Activated naive CD8-positive, alpha-beta T cell treated with anti-CD3 and anti-CD28 coated beads, Interleukin-2, amount 10 ng/mL, durations not matched to agents 7 days and 5 days (primary cell): ENCODE measurements around the gene PTPRN2. TPM values are rescaled to one million over a fixed set of nuclear protein-coding genes. Genes with fewer than 3 reads are reported as not detected.

ENCODE experiments used
- ATAC-seq: fragments of 150-1000 bp; cut with Tn5 transposase; one replicate; pipeline ENCODE4 v1.10.0; 2021; ENCODE audit warnings: low read depth, moderate library complexity
- POLR2A ChIA-PET: fragments of 350-600 bp; sonication (Branson Sonifier 250); formaldehyde crosslinking; loops from one replicate; lab custom pipeline; 2021; ENCODE audit warnings: antibody characterized with exemption; lab: Charles Lee
- DNase-seq: peaks from one replicate; pipeline ENCODE4 v3.0.0; 2021
- H3K27ac Mint-ChIP-seq: one replicate; pipeline ENCODE4 v1.8.0; 2022; ENCODE audit warnings: mild to moderate bottlenecking, mixed read lengths
- H3K27me3 Mint-ChIP-seq: one replicate; pipeline ENCODE4 v1.8.0; 2022; ENCODE audit warnings: mild to moderate bottlenecking, moderate library complexity, mixed read lengths
- H3K36me3 Mint-ChIP-seq: one replicate; pipeline ENCODE4 v1.8.0; 2021; ENCODE audit warnings: mild to moderate bottlenecking, mixed read lengths
- H3K4me1 Mint-ChIP-seq: one replicate; pipeline ENCODE4 v1.8.0; 2021; ENCODE audit warnings: mixed read lengths
- H3K4me3 Mint-ChIP-seq: one replicate; pipeline ENCODE4 v1.8.0; 2022; ENCODE audit warnings: mild to moderate bottlenecking, moderate library complexity, mixed read lengths
- H3K9me3 Mint-ChIP-seq: one replicate; pipeline ENCODE4 v1.8.0; 2021; ENCODE audit warnings: mixed read lengths
- total RNA-seq, 2 experiments: library from RNA; stranded (reverse); gene quantifications; one replicate each; pipeline ENCODE4 v1.2.3, GENCODE V29; 2021

The PTPRN2 gene
- total RNA-seq, 2 experiments from 2014 or later = 4.5 to 4.9 TPM

DNA sequence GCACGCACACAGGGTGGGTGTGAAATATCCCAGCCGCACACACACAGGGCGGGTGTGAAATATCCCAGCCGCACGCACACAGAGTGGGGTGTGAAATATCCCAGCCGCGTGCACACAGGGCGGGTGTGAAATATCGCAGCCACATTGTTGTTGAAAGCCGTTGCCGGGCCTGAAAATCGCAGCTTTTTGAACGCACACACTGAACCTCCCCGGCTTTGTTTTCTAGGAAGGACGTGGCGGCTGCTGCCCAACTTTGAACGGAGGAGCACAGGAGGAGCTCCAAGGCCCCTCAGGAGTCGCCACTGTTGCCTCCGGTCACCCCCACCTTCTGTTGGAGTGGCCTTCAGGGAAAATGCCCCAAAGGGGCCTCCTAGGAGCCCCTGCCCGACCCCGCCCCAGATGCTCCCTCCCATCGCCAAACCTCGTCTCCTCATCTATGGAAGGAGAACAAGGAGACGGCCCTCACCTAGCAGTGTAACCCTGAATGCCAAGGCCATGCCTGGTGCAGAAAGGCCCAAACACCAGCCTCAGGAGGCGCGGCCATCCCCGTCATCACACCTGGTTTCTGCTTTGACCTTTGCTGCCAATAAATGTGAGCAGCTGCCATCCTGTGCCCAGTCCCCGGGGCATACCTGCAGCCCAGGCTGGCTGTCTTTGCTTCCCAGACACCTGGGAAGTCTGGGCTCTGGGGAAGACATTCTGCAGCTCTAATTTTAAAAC, 318.6 kb downstream of the PTPRN2 start:
- POLR2A ChIA-PET = no interaction called here
- H3K4me1 Mint-ChIP-seq = no peaks in the 10 kb centered on the region
- H3K36me3 Mint-ChIP-seq = no peaks in the 10 kb centered on the region
- no peak overlapping the region for H3K27ac Mint-ChIP-seq
- H3K4me3 Mint-ChIP-seq = no peak overlapping the region
- DNase-seq (peak; percentile 15), ATAC-seq (no peak)
- no peaks in the 10 kb centered on the region for H3K9me3 Mint-ChIP-seq
- no peaks in the 10 kb centered on the region for H3K27me3 Mint-ChIP-seq

- no peak for DNase-seq
- Mint-ChIP-seq H3K27me3 (no peaks in the 10 kb centered on the region), H3K4me1 (no peaks in the 10 kb centered on the region), H3K27ac (no peak overlapping the region), H3K9me3 (no peaks in the 10 kb centered on the region), H3K36me3 (no peaks in the 10 kb centered on the region), H3K4me3 (no peak overlapping the region)
- POLR2A ChIA-PET = no interaction called here
- no peak for ATAC-seq
Observed at GRCh38 chr7:158267742-158268435, 319.7 kb downstream of the PTPRN2 start.

- H3K4me3 Mint-ChIP-seq = no peak overlapping the region
- ATAC-seq = no peak
- H3K27ac Mint-ChIP-seq = no peak overlapping the region
- POLR2A ChIA-PET = no interaction called here
- no peaks in the 10 kb centered on the region for H3K4me1 Mint-ChIP-seq
- no peaks in the 10 kb centered on the region for H3K9me3 Mint-ChIP-seq
- H3K27me3 Mint-ChIP-seq = no peaks in the 10 kb centered on the region
- H3K36me3 Mint-ChIP-seq = no peaks in the 10 kb centered on the region
- DNase-seq = peak; percentile 10
Observed at GRCh38 chr7:158266817-158267741, 320.5 kb downstream of the PTPRN2 start.

GRCh38 chr7:158266426-158266816, 321.2 kb downstream of the PTPRN2 start:
- Mint-ChIP-seq H3K27ac (no peak overlapping the region), H3K36me3 (no peaks in the 10 kb centered on the region), H3K4me1 (no peaks in the 10 kb centered on the region), H3K4me3 (no peak overlapping the region), H3K9me3 (no peaks in the 10 kb centered on the region), H3K27me3 (no peaks in the 10 kb centered on the region)
- ATAC-seq (no peak), DNase-seq (peak; percentile 6)
- POLR2A ChIA-PET = no interaction called here

- Mint-ChIP-seq H3K4me1 (no peaks in the 10 kb centered on the region), H3K27me3 (no peaks in the 10 kb centered on the region), H3K4me3 (no peak overlapping the region), H3K27ac (no peak overlapping the region), H3K9me3 (no peaks in the 10 kb centered on the region), H3K36me3 (no peaks in the 10 kb centered on the region)
- ATAC-seq (no peak), DNase-seq (peak; percentile 11)
- POLR2A ChIA-PET = no interaction called here
Observed at GRCh38 chr7:158265743-158266080, 321.9 kb downstream of the PTPRN2 start.

DNA sequence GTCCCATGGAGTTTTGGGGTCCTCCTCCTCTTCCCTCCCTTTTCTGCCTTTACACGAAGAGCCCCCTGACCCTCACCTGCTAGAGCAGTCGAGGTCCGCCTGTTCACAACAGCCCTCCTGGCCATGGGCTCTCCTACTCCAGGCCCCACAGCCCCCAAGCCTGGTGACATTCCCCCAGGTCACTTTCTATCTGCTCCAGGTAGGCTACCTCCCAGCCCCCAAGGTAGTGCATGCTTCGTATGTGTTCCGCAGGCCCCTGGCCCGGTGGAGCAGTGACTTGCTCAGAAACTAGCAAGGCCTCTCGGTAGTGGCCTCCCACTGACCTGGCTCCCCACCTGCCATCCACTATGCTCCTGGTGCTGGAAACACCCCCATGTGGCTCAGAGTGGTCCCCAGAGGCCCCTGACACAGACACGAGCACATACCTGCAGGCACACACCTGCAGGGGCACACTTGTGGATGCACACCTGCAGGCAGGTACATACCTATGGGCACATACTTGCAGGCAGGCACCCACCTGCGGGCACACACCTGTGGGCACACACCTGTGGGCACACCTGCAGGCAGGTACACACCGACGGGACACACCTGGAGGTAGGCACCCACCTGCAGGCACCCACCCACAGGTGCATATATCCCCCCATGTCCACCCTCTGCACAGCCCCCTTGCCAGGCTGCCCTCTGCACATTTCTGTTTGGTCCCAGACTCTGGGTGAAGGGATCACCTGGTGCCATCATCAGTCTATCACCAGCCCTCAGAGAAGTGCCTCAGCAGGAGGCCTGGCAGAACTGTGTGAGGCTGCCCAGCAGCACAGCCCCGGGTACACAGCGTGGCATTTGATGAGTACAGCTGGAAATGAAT, 322.5 kb downstream of the PTPRN2 start:
- Mint-ChIP-seq H3K27me3 (no peaks in the 10 kb centered on the region), H3K36me3 (no peaks in the 10 kb centered on the region), H3K27ac (no peak overlapping the region), H3K4me3 (no peak overlapping the region), H3K9me3 (no peaks in the 10 kb centered on the region), H3K4me1 (no peaks in the 10 kb centered on the region)
- POLR2A ChIA-PET = no interaction called here
- ATAC-seq = no peak
- DNase-seq = peak; percentile 10

- no peaks in the 10 kb centered on the region for H3K27me3 Mint-ChIP-seq
- no peak overlapping the region for H3K4me3 Mint-ChIP-seq
- POLR2A ChIA-PET = no interaction called here
- no peaks in the 10 kb centered on the region for H3K4me1 Mint-ChIP-seq
- ATAC-seq (no peak), DNase-seq (peak; percentile 7)
- H3K9me3 Mint-ChIP-seq = no peaks in the 10 kb centered on the region
- no peaks in the 10 kb centered on the region for H3K36me3 Mint-ChIP-seq
- H3K27ac Mint-ChIP-seq = no peak overlapping the region
Observed at GRCh38 chr7:158263964-158264748, 323.5 kb downstream of the PTPRN2 start.

DNA sequence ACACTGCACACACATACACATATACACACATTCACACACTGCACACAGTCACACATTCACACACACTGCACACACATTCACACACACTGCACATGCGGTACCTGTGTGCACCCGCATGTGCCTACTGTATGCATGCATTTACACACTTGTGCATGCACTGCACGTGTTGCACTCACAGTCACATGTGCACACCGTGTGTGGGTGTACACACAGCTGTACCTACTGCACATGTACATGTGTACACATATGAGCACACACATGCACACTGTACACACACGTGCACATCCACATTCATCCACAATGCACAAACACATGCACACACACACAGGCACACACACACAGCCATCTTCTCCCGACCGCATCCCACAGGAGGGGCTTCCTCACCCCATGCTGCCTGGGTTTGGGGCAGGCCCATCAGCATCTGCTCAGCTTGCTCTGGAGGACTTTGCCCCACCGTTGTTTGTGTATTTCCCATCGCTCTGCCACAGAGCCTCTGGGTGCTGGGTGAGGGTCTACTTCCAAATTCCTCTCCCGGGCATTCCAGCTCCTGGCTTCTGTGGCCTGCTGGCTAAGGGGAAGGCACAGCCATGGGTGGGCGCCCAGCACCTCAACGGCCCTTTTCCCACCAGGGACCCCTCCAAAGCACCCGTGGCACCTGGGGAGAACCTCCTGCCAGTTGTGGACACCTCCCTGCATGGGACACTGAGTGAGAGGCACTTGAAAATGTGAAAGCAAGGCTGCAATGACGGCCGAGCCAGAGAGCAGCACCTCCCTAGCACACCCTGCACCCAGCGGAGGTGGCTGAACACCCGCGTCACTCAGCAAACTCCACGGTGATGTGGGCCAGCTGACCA, 324.3 kb downstream of the PTPRN2 start:
- POLR2A ChIA-PET = no interaction called here
- DNase-seq (no peak), ATAC-seq (no peak)
- Mint-ChIP-seq H3K4me3 (no peak overlapping the region), H3K27me3 (no peaks in the 10 kb centered on the region), H3K27ac (no peak overlapping the region), H3K9me3 (no peaks in the 10 kb centered on the region), H3K36me3 (no peaks in the 10 kb centered on the region), H3K4me1 (no peaks in the 10 kb centered on the region)

DNA sequence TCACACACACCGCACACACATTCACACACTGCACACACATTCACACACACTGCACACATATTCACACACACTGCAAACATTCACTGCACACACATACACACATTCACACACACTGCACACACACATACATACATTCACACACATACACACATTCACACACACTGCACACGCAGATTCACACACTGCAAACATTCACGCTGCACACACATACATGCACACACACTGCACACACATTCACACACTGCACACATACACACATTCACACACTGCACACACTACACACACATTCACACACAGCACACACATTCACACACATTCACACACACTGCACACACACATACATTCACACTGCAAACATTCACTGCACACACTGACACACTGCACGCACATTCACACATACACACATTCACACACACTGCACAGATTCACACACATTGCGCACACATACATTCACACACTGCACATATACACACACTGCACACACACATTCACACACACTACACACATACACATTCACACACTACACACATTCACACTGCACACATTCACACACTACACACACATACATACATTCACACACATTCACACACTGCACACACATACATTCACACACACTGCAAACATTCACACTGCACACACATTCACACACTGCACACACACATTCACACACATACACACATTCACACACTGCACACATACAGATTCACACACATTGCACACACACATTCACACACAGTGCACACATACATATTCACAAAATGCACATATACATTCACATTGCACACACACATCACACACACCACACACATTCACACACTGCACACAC, 325.1 kb downstream of the PTPRN2 start:
- Mint-ChIP-seq H3K27me3 (no peaks in the 10 kb centered on the region), H3K9me3 (no peaks in the 10 kb centered on the region), H3K27ac (no peak overlapping the region), H3K4me3 (no peak overlapping the region), H3K4me1 (no peaks in the 10 kb centered on the region), H3K36me3 (no peaks in the 10 kb centered on the region)
- POLR2A ChIA-PET = no interaction called here
- ATAC-seq = no peak
- DNase-seq = no peak

DNA sequence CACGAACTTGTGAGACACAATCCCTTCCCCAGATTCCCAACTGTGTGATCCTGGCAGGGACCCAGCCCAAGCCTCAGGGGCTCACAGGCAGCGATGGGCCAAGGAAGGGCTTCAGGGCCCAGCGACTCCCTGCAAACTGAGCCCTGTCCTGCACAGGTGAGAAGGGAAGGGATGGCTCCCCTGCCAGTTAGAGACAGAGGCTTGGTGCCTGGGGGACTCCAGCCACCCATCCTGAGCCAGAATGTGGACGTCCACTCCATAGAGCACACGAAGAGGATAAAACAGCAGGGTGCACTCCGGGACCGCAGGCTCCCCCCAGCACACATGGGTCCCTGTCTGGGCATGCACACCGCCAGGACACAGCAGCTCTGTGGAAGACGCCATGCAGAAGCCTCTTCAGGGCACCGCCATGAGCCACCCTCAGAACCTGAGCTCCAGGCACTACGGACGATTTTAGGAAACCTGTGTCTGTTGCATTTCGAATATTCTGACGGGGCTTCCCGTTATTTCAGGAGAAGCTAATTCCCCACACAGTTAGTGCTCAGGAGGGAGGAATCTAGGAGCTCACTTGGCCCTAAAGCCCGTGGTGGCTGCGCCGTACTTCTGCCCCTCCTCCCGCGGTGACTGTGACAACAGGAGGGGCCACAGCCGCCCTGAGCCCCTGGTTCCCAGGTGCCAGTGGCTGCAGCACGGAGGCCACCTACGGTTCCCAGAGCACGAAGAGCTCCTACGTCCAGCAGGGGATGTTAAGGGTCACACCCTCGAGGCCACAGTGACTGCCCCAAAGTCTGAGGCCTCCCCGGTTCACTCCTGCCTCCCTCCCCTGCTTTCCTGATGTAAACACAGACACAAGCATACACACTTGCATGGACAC, 326.0 kb downstream of the PTPRN2 start:
- DNase-seq (no peak), ATAC-seq (no peak)
- POLR2A ChIA-PET = no interaction called here
- H3K36me3 Mint-ChIP-seq = no peaks in the 10 kb centered on the region
- H3K27me3 Mint-ChIP-seq = no peaks in the 10 kb centered on the region
- no peak overlapping the region for H3K27ac Mint-ChIP-seq
- no peak overlapping the region for H3K4me3 Mint-ChIP-seq
- no peaks in the 10 kb centered on the region for H3K9me3 Mint-ChIP-seq
- no peaks in the 10 kb centered on the region for H3K4me1 Mint-ChIP-seq
